GM18499 (cell line): Measurements from ENCODE around the gene CTAG1B.
"Not testable (repeated sequence)": the region's sequence is repeated elsewhere in the genome, so short reads cannot be mapped to it uniquely, and the experiment has no call there.

Source experiments
- ATAC-seq: cut with Tn5 transposase; IDR thresholded peaks from one replicate; pipeline ENCODE4 v1.9.1; 2021; ENCODE audit warnings: moderate number of reproducible peaks; ENCODE audit not compliant: insufficient read depth, unreplicated experiment

Gene CTAG1B

DNA sequence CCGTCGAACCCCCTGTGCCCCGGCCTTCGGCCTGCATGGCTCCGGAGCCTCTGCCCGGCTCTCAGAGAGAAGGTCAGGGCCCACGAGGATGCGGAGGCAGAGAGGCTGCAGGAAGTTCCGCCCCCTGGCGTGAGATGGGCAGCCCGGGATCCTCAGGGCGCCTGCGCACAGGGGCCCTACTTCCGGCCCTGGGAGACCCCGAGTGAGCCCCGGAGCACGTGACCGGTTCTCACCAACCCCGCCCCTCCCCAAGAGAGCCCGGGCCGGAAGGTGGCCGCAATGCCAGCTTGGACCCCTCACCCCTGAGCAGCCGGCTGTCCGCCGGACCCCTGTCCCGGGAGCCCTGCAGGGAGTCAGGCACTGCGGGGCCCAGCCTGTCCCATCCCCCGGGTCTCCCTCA lies at the start of gene CTAG1B:
Gene CTAG1B, minus strand, starts transcription at position 101 of the 400 bp plus-strand sequence. Its CDS starts 64 bp downstream, at position 37.
- not testable (repeated sequence) for ATAC-seq

DNA sequence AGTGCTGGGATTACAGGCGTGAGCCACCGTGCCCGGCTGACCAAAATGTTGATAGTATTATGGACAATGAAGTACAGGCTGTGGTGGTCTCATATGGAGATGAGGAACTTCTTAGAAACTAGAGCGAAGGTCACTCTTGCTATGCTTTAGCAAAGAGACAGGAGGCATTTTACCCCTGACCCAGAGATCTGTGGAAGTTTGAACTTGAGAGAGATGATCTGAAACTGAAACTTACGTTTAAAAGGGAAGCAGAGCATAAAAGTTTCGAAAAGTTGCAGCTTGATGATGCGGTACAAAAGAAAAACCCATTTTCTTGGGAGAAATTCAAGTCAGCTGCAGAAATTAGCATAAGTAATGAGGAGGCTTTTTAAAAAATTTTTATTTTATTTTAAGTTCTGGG lies 42.8 kb upstream of the CTAG1B start:
- no peak for ATAC-seq

DNA sequence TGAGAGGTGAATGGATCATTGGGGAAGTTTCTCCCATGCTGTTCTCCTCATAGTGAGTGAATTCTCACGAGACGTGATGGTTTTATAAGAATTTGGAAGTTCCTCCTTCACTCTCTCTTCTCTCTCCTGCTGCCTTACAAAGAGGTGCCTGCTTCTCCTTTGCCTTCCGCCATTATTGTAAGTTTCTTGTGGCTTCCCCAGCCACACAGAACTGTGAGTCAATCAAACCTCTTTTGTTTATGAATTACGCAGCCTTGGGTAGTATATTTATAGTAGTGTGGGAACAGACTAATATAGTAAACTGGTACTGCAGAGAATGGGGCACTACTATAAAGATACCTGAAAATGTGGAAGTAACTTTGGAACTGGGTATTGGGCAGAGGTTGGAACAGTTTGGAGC lies 42.1 kb upstream of the CTAG1B start:
- no peak for ATAC-seq

DNA sequence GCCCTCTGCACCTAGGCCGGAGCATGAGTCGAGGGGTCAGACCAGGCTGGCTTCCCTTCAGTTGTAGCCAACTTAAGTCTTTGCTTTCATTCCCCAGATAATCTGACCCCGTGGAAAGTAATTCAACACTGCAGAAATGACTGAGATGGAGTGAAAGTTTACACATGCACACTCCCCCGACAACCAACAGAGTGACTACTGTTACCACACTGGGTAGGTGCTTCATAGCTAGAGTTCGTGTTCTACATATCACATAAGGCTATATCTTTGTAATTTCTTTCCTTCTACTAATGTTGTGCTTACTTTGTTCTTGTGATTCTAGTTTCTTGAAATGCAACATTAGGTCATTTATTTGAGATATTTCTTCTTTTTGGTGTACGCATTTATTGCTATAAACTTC lies 41.5 kb upstream of the CTAG1B start:
- no peak for ATAC-seq

DNA sequence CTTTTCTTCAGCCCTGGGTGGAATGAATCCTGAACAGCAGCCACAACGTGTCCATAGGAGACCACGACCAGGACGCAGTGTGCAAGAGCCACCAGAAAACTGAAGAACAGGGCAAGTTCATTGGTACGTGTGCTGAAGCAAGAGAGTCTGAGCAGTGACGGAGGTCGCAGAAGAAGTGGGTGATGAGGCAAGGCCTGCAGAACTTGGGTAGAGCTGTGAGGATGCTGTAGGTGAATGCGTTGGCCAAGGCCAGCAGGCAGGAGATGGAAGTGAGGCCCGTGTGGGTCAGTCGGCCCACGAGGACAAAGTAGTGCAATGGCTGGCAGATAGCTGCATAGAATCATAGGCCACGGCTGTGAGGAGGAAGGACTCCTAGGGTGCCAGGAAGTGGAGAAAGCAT lies 39.9 kb upstream of the CTAG1B start:
- ATAC-seq, result no peak

DNA sequence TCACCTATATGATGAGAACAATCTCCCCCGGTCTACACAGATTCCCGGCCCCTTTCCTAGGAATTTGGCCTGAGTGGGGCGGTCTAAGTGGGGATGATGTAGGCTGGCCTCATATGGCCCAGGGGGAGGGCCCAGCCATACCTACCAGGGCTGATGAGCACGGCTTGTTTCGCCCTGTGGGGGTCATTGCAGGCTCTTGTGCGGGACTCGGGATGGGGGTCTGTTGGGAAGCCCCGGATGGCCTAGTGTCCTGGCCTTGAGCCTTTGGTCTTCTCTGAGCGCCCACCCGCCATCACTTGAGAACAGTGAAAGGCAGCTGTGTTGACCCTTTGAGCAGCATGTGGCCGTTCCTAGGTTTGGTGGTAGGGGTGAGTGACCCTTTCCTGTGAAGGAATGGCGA lies 39.1 kb upstream of the CTAG1B start:
- no peak for ATAC-seq

DNA sequence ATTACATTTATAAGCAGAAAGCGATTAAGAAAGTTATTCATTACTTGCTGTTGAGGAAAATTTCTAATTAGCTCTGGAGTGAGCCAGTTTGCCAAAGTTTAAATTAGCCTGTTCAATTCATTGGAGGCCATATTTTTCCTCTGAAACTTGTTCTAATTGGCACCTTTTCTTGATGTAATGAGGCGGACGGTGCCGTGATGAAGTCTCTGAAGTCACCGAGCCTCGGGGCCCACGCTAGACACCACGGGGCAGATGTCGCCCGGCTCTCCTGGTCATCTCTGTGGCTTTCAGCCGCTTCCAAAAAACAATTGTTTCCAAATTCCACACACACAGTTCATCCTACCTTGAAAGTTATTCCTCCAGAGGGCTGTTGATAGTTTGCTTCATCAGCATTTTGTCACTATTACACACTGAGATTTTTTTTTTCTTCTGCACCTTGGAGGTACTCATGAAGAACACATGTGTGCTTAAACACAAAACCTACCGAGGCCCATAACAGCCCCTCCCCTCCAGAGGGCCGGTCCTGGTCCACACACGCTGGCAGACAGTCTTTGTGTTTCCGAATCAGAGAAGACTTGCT lies 38.2 kb upstream of the CTAG1B start:
- no peak for ATAC-seq

DNA sequence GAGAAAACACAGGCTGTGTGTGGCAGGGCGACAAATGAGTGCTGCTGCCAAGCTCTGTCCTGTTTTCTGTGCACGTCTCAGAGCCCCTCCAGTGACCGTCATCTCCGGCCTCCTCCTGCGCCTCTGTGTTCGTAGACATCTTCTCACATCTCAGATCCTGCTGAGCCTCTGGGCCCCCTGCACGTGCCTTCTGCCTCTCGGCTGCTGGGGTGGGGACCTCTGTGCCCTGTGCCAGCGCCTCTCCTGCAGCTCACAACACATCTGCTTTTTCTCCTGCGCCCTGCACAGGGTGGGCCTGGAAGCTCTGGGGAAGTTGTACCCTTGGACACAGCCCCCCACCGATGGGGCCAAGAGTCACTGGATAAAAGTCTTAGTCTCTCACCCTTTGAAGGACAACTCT lies 36.7 kb upstream of the CTAG1B start:
- no peak for ATAC-seq

DNA sequence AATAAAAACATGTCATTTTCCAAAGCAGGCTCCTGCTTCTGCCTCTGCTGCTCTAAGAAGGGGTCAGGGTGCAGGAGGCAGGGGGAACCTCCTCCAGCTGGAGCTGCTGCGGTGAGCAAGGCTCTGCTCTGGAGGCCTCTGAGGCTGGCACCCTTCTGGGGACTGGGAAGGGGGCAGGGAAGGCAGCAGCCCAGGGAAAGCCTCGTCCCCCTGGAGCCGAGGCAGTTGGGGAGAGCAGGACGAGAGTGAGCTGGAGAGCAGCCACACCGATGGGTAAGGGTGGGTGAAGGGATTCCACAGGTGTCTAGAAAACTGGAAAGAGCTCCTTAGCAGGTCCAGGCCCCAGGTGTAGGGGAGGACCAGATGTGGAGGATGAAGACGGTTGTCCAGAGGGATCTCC lies 36.3 kb upstream of the CTAG1B start:
- no peak for ATAC-seq

DNA sequence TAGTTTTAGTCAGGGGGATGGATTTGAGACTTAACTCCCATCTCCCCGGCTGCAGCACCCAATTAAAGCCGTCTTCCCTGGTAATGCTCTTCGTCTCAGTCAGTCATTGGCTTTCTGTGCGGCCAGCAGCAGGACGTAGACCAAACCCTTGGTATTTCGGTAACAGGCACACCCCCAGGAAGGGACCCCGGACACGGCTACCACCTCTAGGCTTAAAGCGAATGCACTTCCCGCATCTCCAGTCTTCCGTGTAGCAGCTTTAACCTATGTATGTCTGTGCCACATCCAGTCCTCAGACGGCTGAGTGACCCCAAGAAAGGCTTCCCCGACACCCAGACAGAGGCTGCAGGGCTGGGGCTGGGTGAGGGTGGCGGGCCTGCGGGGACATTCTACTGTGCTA lies 35.8 kb upstream of the CTAG1B start:
- no peak for ATAC-seq

DNA sequence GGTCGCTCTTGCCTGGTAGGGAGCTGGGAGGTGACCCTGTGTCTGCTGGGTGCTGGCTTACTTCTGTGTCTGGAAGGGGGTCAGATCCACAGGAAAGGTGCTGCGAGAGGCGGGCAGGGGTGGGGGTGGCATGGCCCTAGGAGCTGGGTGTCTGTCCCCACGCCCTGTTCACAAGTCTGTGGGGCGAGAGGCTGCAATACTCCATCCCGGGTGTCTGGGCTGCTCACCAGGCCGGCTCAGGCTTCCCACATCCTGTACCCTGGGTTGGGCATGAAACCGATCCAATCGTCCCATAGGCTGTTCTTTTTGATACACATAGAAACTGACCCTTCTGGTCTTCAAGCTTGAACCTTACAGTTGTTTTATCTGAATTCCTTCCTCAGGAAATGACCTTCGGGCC lies 35.3 kb upstream of the CTAG1B start:
- no peak for ATAC-seq

DNA sequence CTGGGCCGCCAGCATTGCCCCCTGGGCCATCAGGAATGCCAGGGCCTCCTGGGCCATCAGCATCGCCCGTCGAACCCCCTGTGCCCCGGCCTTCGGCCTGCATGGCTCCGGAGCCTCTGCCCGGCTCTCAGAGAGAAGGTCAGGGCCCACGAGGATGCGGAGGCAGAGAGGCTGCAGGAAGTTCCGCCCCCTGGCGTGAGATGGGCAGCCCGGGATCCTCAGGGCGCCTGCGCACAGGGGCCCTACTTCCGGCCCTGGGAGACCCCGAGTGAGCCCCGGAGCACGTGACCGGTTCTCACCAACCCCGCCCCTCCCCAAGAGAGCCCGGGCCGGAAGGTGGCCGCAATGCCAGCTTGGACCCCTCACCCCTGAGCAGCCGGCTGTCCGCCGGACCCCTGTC lies 34.3 kb upstream of the CTAG1B start, which contains the start of gene CTAG2:
Gene CTAG2, minus strand, starts transcription at position 167 of the 400 bp plus-strand sequence. Its CDS starts 64 bp downstream, at position 103.
- not testable (repeated sequence) for ATAC-seq

DNA sequence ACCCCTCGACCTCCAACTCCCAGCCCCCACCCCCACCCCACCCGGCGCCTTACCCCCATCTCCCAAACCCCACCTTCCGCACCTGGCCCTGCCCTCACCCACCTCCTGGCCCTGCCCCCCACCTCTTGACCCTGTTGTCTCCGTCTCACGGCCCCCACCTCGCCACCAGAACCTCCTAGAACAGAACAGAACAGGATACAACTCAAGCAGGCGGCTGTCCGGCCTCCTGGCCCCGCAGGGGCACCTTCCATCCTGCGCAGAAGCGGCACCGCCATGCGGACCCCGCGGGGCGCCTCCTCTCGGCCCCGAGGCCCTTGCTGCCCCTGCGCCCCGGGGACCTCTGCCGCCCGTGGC lies 33.9 kb upstream of the CTAG1B start:
- ATAC-seq, result no peak

DNA sequence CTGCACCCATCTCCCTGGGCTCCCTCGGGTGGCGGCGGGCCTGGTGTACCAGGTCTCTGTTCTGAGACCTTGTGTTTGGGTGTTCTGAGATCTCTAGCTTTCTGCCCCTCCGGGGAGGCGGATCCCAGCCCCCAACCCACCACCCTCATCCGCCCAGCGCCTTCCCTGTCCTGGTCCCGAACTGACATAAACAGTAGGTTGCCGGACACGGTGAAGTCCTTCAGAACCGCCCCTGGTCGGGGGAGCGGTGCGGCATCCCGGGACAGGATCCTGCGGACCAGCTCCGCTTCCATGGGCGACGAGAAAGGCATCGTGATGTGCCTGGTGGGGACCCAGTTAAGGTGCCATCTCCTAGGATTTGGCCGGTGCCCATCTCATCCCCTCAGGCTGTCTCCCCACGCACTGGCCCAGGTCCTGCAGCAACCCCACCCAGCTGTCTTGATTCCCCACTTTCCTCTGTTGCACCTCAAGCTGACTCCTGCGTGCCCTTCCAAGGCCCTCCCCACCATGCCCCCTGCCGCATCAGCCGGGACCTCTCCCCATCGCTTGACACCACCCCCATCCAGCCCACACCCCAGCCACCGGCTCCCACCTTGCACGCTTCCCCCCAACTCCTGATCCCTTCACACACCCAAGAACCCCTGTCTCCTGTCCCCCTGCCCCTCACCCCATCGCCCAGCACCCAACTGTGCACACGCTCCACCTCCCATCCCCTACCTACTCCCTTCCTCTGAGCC lies 33.4 kb upstream of the CTAG1B start:
- ATAC-seq, result no peak

DNA sequence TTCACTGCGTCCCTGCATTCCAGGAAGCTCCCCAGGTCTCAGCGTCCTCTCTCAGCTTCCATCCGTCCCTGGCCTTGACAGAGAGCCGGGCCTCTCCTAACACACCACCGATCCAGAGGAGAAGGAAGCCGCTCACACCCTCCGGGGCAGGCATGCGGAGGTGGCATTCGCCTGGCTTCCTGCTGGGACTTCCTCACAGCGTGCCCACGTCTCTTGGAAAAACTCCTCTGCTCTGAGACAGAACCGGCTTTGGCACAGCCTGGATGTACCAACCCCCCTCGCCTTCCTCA lies 31.1 kb upstream of the CTAG1B start:
- ATAC-seq, result no peak

DNA sequence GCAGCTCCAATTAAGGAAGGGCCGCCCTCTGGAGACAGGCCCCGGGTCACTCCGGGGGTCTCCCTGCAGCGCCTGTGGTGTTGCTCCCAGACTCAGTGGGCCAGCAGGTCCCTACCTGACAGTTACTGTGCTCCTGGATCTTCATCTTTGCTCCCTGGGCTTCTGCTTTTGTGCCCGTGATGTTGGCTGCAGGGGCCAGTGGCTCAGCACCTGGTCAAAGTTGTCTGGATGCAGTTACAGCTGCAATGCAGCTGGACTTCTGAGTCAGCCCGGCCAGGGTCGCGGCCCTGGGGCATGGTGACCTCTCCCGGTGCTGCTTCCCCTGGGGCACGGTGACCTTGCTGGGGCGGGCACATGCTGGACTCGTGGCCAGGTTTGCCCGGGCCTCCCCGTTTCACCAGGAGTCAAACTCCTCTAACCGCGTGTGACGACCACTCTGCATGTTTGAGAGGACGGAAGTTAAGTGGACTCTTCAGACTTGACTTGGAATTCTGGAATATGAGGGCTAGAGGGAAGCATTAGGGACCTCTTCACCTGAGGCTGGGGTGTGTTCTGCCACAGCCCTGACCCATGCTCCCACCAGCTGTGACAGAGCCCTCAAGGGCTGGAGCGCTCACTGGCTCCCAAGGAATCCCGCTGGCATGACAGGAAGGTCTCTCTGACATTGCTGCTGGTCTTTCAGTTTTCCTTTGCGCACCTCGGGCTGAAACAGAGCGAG lies 30.6 kb upstream of the CTAG1B start:
- ATAC-seq, result no peak

DNA sequence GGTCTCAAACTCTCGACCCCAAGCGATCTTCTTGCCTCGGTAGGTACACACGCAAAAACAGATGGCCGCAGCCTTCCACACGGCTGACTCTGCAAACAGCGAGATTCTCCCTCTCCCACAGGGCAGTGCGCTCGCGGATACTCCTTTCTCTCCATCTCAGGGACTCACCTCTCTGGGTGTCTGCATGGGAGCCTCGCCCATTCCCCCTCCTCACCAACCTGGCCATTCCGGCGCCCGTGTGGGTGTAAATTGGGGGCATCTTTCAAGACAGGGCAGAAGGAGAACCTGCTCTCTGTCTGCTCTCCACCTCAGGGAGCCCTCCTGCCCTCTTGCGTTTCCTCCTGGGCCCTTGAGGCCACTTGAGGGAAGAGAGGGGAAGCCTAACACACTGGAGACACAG lies 29.8 kb upstream of the CTAG1B start:
- ATAC-seq, result no peak

DNA sequence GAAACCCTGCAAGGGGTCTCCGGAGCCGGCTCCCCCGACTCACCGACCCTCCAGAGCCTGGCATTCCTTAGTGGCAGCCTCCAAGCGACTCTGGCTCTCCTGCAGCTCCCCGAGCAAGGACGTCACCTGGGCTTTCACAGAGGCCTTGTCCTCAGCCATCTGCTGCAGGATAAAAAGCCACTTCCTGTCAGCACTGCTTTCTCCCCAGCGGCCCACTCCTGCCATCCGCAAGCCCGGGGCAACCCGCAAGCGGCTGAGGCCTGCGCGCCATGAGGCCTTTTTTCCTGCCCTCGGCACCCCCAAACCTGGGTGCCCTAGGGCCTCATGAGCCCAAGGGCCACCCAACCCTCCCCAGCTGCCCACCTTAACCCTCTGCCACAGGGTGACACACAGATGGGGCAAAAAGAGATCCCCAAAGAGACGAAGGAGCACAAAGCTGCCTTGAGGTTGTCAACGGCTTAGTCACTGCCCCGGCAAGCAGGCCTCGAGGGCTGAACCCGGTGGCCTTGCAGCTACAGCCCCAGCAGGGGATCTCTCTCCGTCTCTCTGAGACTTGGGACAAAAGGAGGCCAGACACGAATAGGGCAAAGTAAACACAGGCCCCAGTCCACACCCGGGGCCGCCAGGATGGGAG lies 26.8 kb upstream of the CTAG1B start:
- not testable (repeated sequence) for ATAC-seq

DNA sequence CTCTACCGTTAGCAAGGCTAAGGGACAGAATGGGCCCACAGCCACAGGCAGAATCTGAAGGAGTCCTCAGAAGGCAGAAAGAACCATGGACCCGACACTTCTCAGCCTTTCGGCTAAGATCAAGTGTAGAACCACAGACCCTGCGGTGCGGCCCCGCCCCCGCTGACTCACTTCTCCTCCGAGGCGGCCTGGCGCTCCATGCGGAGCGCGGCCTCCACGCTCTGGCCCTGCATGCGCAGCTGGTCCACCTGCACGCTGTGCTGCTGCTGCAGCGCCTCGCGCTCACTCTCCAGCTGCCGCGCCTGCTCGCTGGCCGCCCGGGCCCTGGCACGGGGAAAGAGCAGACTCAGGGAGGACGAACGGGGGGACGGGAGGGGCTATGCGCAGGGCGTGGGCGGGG lies 24.6 kb upstream of the CTAG1B start:
- ATAC-seq, result not testable (repeated sequence)

DNA sequence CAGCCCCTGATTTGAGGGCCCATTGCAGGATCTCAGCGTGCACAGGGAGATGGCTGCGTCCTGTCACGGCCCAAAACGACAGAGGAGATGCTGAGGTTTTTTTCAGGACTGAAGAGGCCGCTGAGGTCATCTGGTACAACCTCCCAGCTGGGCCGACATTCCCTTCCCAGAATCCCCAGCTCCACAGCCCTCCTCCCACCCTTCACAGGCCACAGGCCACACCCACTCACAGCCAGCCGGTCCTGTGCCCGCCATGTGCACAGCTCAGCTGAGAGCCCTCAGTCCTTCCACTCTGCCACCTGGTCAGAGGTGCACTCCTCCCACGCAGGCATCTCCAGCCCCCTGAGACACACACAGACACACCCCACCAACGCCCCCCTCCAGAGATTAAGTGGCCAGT lies 22.7 kb upstream of the CTAG1B start:
- ATAC-seq, result not testable (repeated sequence)

DNA sequence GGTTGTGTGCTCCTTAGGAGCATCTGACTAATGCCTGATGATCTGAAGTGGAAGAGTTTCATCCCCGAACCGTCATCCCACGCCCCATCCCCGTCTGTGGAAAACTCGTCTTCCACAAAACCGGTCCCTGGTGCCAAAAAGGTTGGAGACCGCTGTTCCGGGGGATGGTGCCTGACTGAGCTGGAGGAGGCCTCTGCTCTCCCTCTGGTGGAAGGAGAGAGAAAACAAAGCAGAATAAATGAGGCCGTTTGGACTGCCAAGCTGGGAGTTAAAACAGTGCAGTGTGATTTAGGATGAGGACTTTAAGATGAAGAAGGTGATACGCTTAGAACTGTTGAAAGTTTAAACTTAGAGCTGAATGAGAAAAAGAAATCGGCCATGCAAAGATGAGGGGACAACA lies 14.6 kb upstream of the CTAG1B start:
- not testable (repeated sequence) for ATAC-seq
